HepG2 (cell line): ENCODE results near the gene MEF2B. TPM values are rescaled to one million over a fixed set of nuclear protein-coding genes. Genes with fewer than 3 reads are reported as not detected.

ENCODE experiments used
- ATAC-seq: fragments of 200-7000 bp; cut with Tn5 transposase; 3 replicates; pipeline ENCODE4 v1.9.1; 2020; ENCODE audit warnings: mild to moderate bottlenecking, moderate library complexity
- BruUV-seq: library from RNA; stranded (reverse); fragments of 400-500 nt; replicated peaks from 2 replicates; lab custom pipeline; 2021; lab: Mats Ljungman, UMichigan
- CTCF ChIA-PET: fragments of 300-600 bp; formaldehyde crosslinking; extraction: SDS; loops from one replicate; lab custom pipeline; 2021; ENCODE audit warnings: low total read pairs, inconsistent platforms, low intra/inter-chr PET ratio; lab: Yijun Ruan, JAX
- POLR2A ChIA-PET: fragments of 350-600 bp; sonication (Branson Sonifier 250); formaldehyde crosslinking; loops from one replicate; lab custom pipeline; 2020; ENCODE audit warnings: antibody characterized with exemption, inconsistent platforms; lab: Yijun Ruan, JAX
- DNase-seq: peaks from one replicate; pipeline ENCODE4 v3.0.0-alpha.2; 2015; ENCODE audit warnings: low spot score
- FAIRE-seq: peaks from 3 replicates; lab custom pipeline; 2011; peaks lifted over from hg19 to GRCh38; lab: Jason Lieb, UNC
- H2AFZ ChIP-seq: one replicate; pipeline ENCODE4 v1.6.1; 2011; ENCODE audit warnings: low read length, inconsistent platforms
- H3K27ac ChIP-seq: fragments of 300-600 bp; 3 replicates; pipeline ENCODE4 v1.8.0; 2011; ENCODE audit warnings: mixed run types, mild to moderate bottlenecking, mixed read lengths, low read length, inconsistent platforms; ENCODE audit not compliant: insufficient read depth; ENCODE audit errors: extremely low read length
- H3K27me3 ChIP-seq, 2 experiments: fragments of 200-600 bp in 1 of 2; 2 replicates in 1 of 2; 3 replicates in 1 of 2; pipeline versions ENCODE4 v1.6.0 to v1.8.0; 2011; ENCODE audit warnings: low read length in 2 of 2, mild to moderate bottlenecking in 2 of 2, moderate library complexity in 2 of 2, inconsistent platforms in 1 of 2; ENCODE audit not compliant: insufficient read depth in 2 of 2, control insufficient read depth in 1 of 2
- H3K36me3 ChIP-seq, 2 experiments: fragments of 200-600 bp in 1 of 2; replicated peaks in 1 of 2; 2 replicates in 1 of 2; 3 replicates in 1 of 2; pipeline versions ENCODE4 v1.5.1 to v1.8.0; 2011; ENCODE audit warnings: low read length in 2 of 2, inconsistent platforms in 1 of 2; ENCODE audit not compliant: insufficient read depth in 2 of 2, control insufficient read depth in 1 of 2
- H3K4me1 ChIP-seq: 2 replicates; pipeline ENCODE4 v1.5.1; 2012; ENCODE audit warnings: low read length, inconsistent platforms; ENCODE audit not compliant: insufficient read depth
- H3K4me2 ChIP-seq: 2 replicates; pipeline ENCODE4 v1.6.0; 2011; ENCODE audit warnings: low read depth, low read length, inconsistent platforms
- H3K4me3 ChIP-seq, 3 experiments: fragments of 200-600 bp in 1 of 3; sonication (generic), shearing (Covaris generic) in 1 of 3; replicated peaks in 1 of 3; 2 replicates each; pipeline ENCODE4 v1.5.1; 2011 to 2016; ENCODE audit warnings: low read length in 3 of 3, inconsistent platforms in 2 of 3, low read depth in 2 of 3, mild to moderate bottlenecking in 2 of 3, control low read depth in 1 of 3, mixed read lengths in 1 of 3; ENCODE audit not compliant: insufficient read depth in 1 of 3
- H3K79me2 ChIP-seq: one replicate; pipeline ENCODE4 v1.6.1; 2011; ENCODE audit warnings: low read length, inconsistent platforms; ENCODE audit not compliant: insufficient read depth
- H3K9ac ChIP-seq: 2 replicates; pipeline ENCODE4 v1.6.0; 2011; ENCODE audit warnings: mild to moderate bottlenecking, low read depth, low read length, inconsistent platforms; ENCODE audit not compliant: insufficient read depth
- H3K9me3 ChIP-seq: 2 replicates; pipeline ENCODE4 v1.5.1; 2012; ENCODE audit warnings: mild to moderate bottlenecking, low read length
- H4K20me1 ChIP-seq: 2 replicates; pipeline ENCODE4 v1.6.0; 2011; ENCODE audit warnings: inconsistent platforms, mild to moderate bottlenecking, low read length, moderate library complexity; ENCODE audit not compliant: insufficient read depth
- AKAP8 ChIP-seq: sonication (generic); formaldehyde crosslinking; IDR thresholded peaks from 2 replicates; pipeline ENCODE4 v1.5.1; 2020; ENCODE audit warnings: mild to moderate bottlenecking, missing genetic modification reagents
- GATA4 ChIP-seq: sonication (generic); IDR thresholded peaks from 2 replicates; pipeline ENCODE4 v1.6.1; 2016; ENCODE audit warnings: antibody characterized with exemption, low read depth, borderline replicate concordance
- HNRNPH1 ChIP-seq: fragments of 200-400 bp; formaldehyde crosslinking; optimal IDR thresholded peaks from 2 replicates; pipeline ENCODE3; 2017; ENCODE audit warnings: mild to moderate bottlenecking, low read depth, low read length
- KDM6A ChIP-seq: IDR thresholded peaks from 2 replicates; pipeline ENCODE4 v1.6.1; 2016; ENCODE audit warnings: low read depth
- LRRFIP1 ChIP-seq: sonication (generic); formaldehyde crosslinking; conservative IDR thresholded peaks from 2 replicates; pipeline ENCODE4 v1.4.0; 2020; ENCODE audit warnings: missing genetic modification reagents
- NFATC3 ChIP-seq: sonication (generic); formaldehyde crosslinking; IDR thresholded peaks from 2 replicates; pipeline ENCODE4 v1.5.1; 2020; ENCODE audit warnings: mild to moderate bottlenecking, missing genetic modification reagents
- POLR2AphosphoS5 ChIP-seq: IDR thresholded peaks from 2 replicates; pipeline ENCODE4 v1.6.1; 2012; ENCODE audit warnings: low read depth, low read length
- SETDB1 ChIP-seq: sonication (generic); formaldehyde crosslinking; IDR thresholded peaks from 2 replicates; pipeline ENCODE4 v1.5.1; 2020; ENCODE audit warnings: missing genetic modification reagents, mild to moderate bottlenecking, borderline replicate concordance
- SMC3 ChIP-seq: IDR thresholded peaks from 2 replicates; pipeline ENCODE4 v1.6.1; 2011; ENCODE audit warnings: low read length, improper control_type of control experiment
- SNRNP70 ChIP-seq: fragments of 200-400 bp; formaldehyde crosslinking; IDR thresholded peaks from 2 replicates; pipeline ENCODE4 v1.6.1; 2017; ENCODE audit warnings: mild to moderate bottlenecking, low read depth, low read length, moderate library complexity
- SSRP1 ChIP-seq: IDR thresholded peaks from 2 replicates; pipeline ENCODE4 v1.6.1; 2016; ENCODE audit warnings: control low read depth
- ZFP90 ChIP-seq: sonication (generic); formaldehyde crosslinking; IDR thresholded peaks from 2 replicates; pipeline ENCODE4 v1.8.0; 2022; ENCODE audit warnings: missing genetic modification reagents, mild to moderate bottlenecking, inconsistent platforms, borderline replicate concordance
- ZNF180 ChIP-seq: sonication (generic); formaldehyde crosslinking; IDR thresholded peaks from 2 replicates; pipeline ENCODE4 v1.4.0; 2020; ENCODE audit warnings: low read depth, missing genetic modification reagents, borderline replicate concordance
- ZNF275 ChIP-seq: sonication (generic); formaldehyde crosslinking; IDR thresholded peaks from 2 replicates; pipeline ENCODE4 v1.8.0; 2022; ENCODE audit warnings: missing genetic modification reagents, mild to moderate bottlenecking, inconsistent platforms, borderline replicate concordance
- ZNF331 ChIP-seq: sonication (generic); formaldehyde crosslinking; IDR thresholded peaks from 2 replicates; pipeline ENCODE4 v1.4.0; 2020; ENCODE audit warnings: missing genetic modification reagents
- ZNF432 ChIP-seq: sonication (generic); formaldehyde crosslinking; IDR thresholded peaks from 2 replicates; pipeline ENCODE4 v1.5.0; 2020; ENCODE audit warnings: missing genetic modification reagents, mild to moderate bottlenecking, borderline replicate concordance
- ZNF772 ChIP-seq: sonication (generic); formaldehyde crosslinking; IDR thresholded peaks from 2 replicates; pipeline ENCODE4 v1.5.0; 2020; ENCODE audit warnings: mild to moderate bottlenecking, missing genetic modification reagents
- ZNF850 ChIP-seq: sonication (generic); formaldehyde crosslinking; conservative IDR thresholded peaks from 2 replicates; pipeline ENCODE4 v1.9.0; 2021; ENCODE audit warnings: mild to moderate bottlenecking, missing genetic modification reagents
- WGBS: methylation state at CpG from one replicate; pipeline ENCODE4 v1.1.6; 2017; ENCODE audit warnings: low lambda C conversion rate; 5-methylcytosine and 5-hydroxymethylcytosine counted together
- in situ Hi-C: cut with HindIII; loops from 2 replicates; pipeline ENCODE4 v1.10.0; 2017; ENCODE audit warnings: low pct_unique_long_range_greater_than_20kb; ENCODE audit not compliant: extremely low pct_ligation_motif_present
- intact Hi-C: fragments of 100-400 bp; cut with micrococcal nuclease; formaldehyde crosslinking; loops from one replicate; pipeline ENCODE4 v1.10.0; 2022; ENCODE audit not compliant: unreplicated experiment
- polyA plus RNA-seq, 8 experiments: library from polyadenylated mRNA; depleted of rRNA in 3 of 8; stranded (reverse) in 7 of 8; unstranded in 1 of 8; fragments of >200 nt; fragmentation: Illumina TruSeq in 4 of 8; extraction: Trizol in 4 of 8; gene quantifications; 2 replicates each; pipeline versions ENCODE4 v1.2.1 to v1.2.3, GENCODE V29; 2011 to 2016; ENCODE audit warnings: low read depth in 4 of 8, missing spikeins in 1 of 8, mixed read lengths in 1 of 8; ENCODE audit not compliant: insufficient read depth in 1 of 8
- total RNA-seq, 5 experiments: library from RNA; depleted of rRNA; stranded (reverse); fragments of >200 nt; fragmentation: Illumina TruSeq; extraction: Trizol; gene quantifications; 2 replicates each; pipeline ENCODE4 v1.2.3, GENCODE V29; 2016; ENCODE audit warnings: low read depth in 1 of 5

The MEF2B gene
- total and polyA plus RNA-seq, 2 of the 13 experiments (the other 11 are each of a cell fraction or from before 2014, with no cell fraction given) = 1.2 to 1.7 TPM

GRCh38 chr19:19213426-19214158 is 43.5 kb upstream of the MEF2B start:
- no peak overlapping the region for H3K9ac ChIP-seq
- no TSS peak for BruUV-seq
- ChIA-PET CTCF (no interaction called here), POLR2A (interaction anchor here (1.6 kb wide), 1 partner anchor 11 kb away, joined by 8 read pairs; the partner anchor contains the start of gene NR2C2AP)
- H2AFZ ChIP-seq = no peak overlapping the region
- H3K79me2 ChIP-seq = no peaks in the 10 kb centered on the region
- no peak overlapping the region for H3K4me3 ChIP-seq
- no peak overlapping the region for H3K4me2 ChIP-seq
- H3K27ac ChIP-seq = no peak overlapping the region
- no peaks in the 10 kb centered on the region for H3K36me3 ChIP-seq
- H3K9me3 ChIP-seq = no peaks in the 10 kb centered on the region
- H4K20me1 ChIP-seq = no peaks in the 10 kb centered on the region; the same call in 1 of the 2 replicates
- 26% methylated on average over 9 of the region's 21 CpGs for WGBS
- TF ChIP-seq ZNF432 (CRISPR knock-in tag) = no peak
- TF ChIP-seq ZNF331 (CRISPR knock-in tag) = no peak
- no peak for TF ChIP-seq NFATC3 (CRISPR knock-in tag)
- no peak for TF ChIP-seq KDM6A
- TF ChIP-seq SSRP1 (CRISPR knock-in tag) = no peak
- TF ChIP-seq SETDB1 (CRISPR knock-in tag) = no peak
- no peak for TF ChIP-seq AKAP8 (CRISPR knock-in tag)
- no peak for TF ChIP-seq ZNF850 (CRISPR knock-in tag)
- TF ChIP-seq SMC3 = no peak
- TF ChIP-seq ZNF772 (CRISPR knock-in tag) = no peak
- no peak for TF ChIP-seq POLR2AphosphoS5
- TF ChIP-seq ZFP90 (CRISPR knock-in tag) = no peak
- TF ChIP-seq ZNF180 (CRISPR knock-in tag) = no peak
- no peak for TF ChIP-seq LRRFIP1 (CRISPR knock-in tag)
- no peak for TF ChIP-seq ZNF275 (CRISPR knock-in tag)
- TF ChIP-seq GATA4 = no peak
- no peak for TF ChIP-seq SNRNP70
- TF ChIP-seq HNRNPH1 = no peak
- intact Hi-C loops (no loop called here), in situ Hi-C loops (no loop called here)
- no peak for FAIRE-seq
- ATAC-seq = no peak
- H3K27me3 ChIP-seq = peaks cover 2 to 21% of the 10 kb centered on the region in 2 experiments; a peak in 3 of 5 replicates
- DNase-seq = no peak
- H3K4me1 ChIP-seq = no peaks in the 10 kb centered on the region
